Measurements from ENCODE around the gene ZNF664.

The ZNF664 gene

GRCh38 chr12:124035163-124035562 is 62.1 kb downstream of the ZNF664 start:
- no CpG with 5 or more reads among the region's 2 CpGs for WGBS (ENCODE audit: extremely low coverage, insufficient coverage, insufficient read length)

GRCh38 chr12:124036171-124036598 is 63.2 kb downstream of the ZNF664 start:
- Histone ChIP-seq H3K79me1 (ENCODE audit: low read length) (peaks cover 2% of the 10 kb centered on the region), H3K9ac (ENCODE audit: low read length) (no peak overlapping the region), H2BK5ac (ENCODE audit: low read depth, low read length, poor library complexity) (no peak overlapping the region), H4K12ac (ENCODE audit: low read depth, low read length) (no peak overlapping the region), H3K18ac (ENCODE audit: low read length) (no peak overlapping the region), H2BK12ac (ENCODE audit: low read length) (no peak overlapping the region), H3K4me3 (ENCODE audit: low read depth, low read length) (no peak overlapping the region), H2AK5ac (ENCODE audit: low read length) (no peak overlapping the region), H3K4ac (ENCODE audit: low read depth, low read length) (no peak overlapping the region), H3K27me3 (ENCODE audit: insufficient read depth, low read length) (no peaks in the 10 kb centered on the region), H3K14ac (ENCODE audit: low read length) (no peak overlapping the region), H3K9me3 (ENCODE audit: insufficient read depth, low read depth, low read length) (no peaks in the 10 kb centered on the region), H2AFZ (ENCODE audit: insufficient read depth, low read length, poor library complexity) (no peak overlapping the region), H3K4me1 (ENCODE audit: control insufficient read depth in 1 of 2, insufficient read depth in 2 of 2, low read length in 2 of 2) (peaks cover 0 to 3% of the 10 kb centered on the region in 2 experiments), H3K4me2 (ENCODE audit: low read length) (no peak overlapping the region), H4K8ac (ENCODE audit: low read depth, low read length) (no peak overlapping the region), H3K23ac (ENCODE audit: low read length) (no peak overlapping the region), H3K36me3 (ENCODE audit: control insufficient read depth in 1 of 2, insufficient read depth in 2 of 2, low read length in 2 of 2) (no peaks in the 10 kb centered on the region), H4K91ac (ENCODE audit: low read depth, low read length) (no peak overlapping the region), H3K79me2 (ENCODE audit: control insufficient read depth, insufficient read depth, low read length, poor library complexity) (no peaks in the 10 kb centered on the region), H3K27ac (ENCODE audit: low read depth, low read length) (no peak overlapping the region), H2BK120ac (ENCODE audit: insufficient read depth, low read length, poor library complexity) (no peak overlapping the region)
- DNase-seq, result no peak
- WGBS (ENCODE audit: extremely low coverage, insufficient coverage, insufficient read length), result no CpG with 5 or more reads among the region's 7 CpGs

More at GRCh38 chr12:124035163-124035562, 62.1 kb downstream of the ZNF664 start:
- Histone ChIP-seq H3K27ac (ENCODE audit: low read depth, low read length) (no peak overlapping the region), H3K79me2 (ENCODE audit: control insufficient read depth, insufficient read depth, low read length, poor library complexity) (no peaks in the 10 kb centered on the region), H3K4ac (ENCODE audit: low read depth, low read length) (no peak overlapping the region), H4K12ac (ENCODE audit: low read depth, low read length) (no peak overlapping the region), H3K27me3 (ENCODE audit: insufficient read depth, low read length) (no peaks in the 10 kb centered on the region), H3K4me1 (ENCODE audit: control insufficient read depth in 1 of 2, insufficient read depth in 2 of 2, low read length in 2 of 2) (peaks cover 0 to 4% of the 10 kb centered on the region in 2 experiments), H2BK5ac (ENCODE audit: low read depth, low read length, poor library complexity) (no peak overlapping the region), H2AK5ac (ENCODE audit: low read length) (no peak overlapping the region), H4K91ac (ENCODE audit: low read depth, low read length) (no peak overlapping the region), H2AFZ (ENCODE audit: insufficient read depth, low read length, poor library complexity) (no peak overlapping the region), H3K18ac (ENCODE audit: low read length) (no peak overlapping the region), H3K23ac (ENCODE audit: low read length) (no peak overlapping the region), H3K9me3 (ENCODE audit: insufficient read depth, low read depth, low read length) (no peaks in the 10 kb centered on the region), H2BK120ac (ENCODE audit: insufficient read depth, low read length, poor library complexity) (no peak overlapping the region), H3K9ac (ENCODE audit: low read length) (no peak overlapping the region), H3K14ac (ENCODE audit: low read length) (no peak overlapping the region), H3K36me3 (ENCODE audit: control insufficient read depth in 1 of 2, insufficient read depth in 2 of 2, low read length in 2 of 2) (no peaks in the 10 kb centered on the region), H4K8ac (ENCODE audit: low read depth, low read length) (no peak overlapping the region), H3K4me2 (ENCODE audit: low read length) (no peak overlapping the region), H2BK12ac (ENCODE audit: low read length) (no peak overlapping the region), H3K4me3 (ENCODE audit: low read depth, low read length) (no peak overlapping the region), H3K79me1 (ENCODE audit: low read length) (peaks cover 2% of the 10 kb centered on the region)
- DNase-seq, result no peak

GRCh38 chr12:124036657-124037109 is 63.7 kb downstream of the ZNF664 start:
- WGBS (ENCODE audit: extremely low coverage, insufficient coverage, insufficient read length), result no CpG with 5 or more reads among the region's 6 CpGs

GRCh38 chr12:124037331-124037730 is 64.3 kb downstream of the ZNF664 start:
- Histone ChIP-seq H3K9ac (ENCODE audit: low read length) (no peak overlapping the region), H2AFZ (ENCODE audit: insufficient read depth, low read length, poor library complexity) (no peak overlapping the region), H3K4me2 (ENCODE audit: low read length) (no peak overlapping the region), H3K27ac (ENCODE audit: low read depth, low read length) (no peak overlapping the region), H4K91ac (ENCODE audit: low read depth, low read length) (no peak overlapping the region), H2BK12ac (ENCODE audit: low read length) (no peak overlapping the region), H3K36me3 (ENCODE audit: control insufficient read depth in 1 of 2, insufficient read depth in 2 of 2, low read length in 2 of 2) (no peaks in the 10 kb centered on the region), H3K4ac (ENCODE audit: low read depth, low read length) (no peak overlapping the region), H3K79me2 (ENCODE audit: control insufficient read depth, insufficient read depth, low read length, poor library complexity) (no peaks in the 10 kb centered on the region), H2BK120ac (ENCODE audit: insufficient read depth, low read length, poor library complexity) (no peak overlapping the region), H3K9me3 (ENCODE audit: insufficient read depth, low read depth, low read length) (peaks cover 4% of the 10 kb centered on the region), H3K23ac (ENCODE audit: low read length) (no peak overlapping the region), H4K12ac (ENCODE audit: low read depth, low read length) (no peak overlapping the region), H3K18ac (ENCODE audit: low read length) (no peak overlapping the region), H3K14ac (ENCODE audit: low read length) (no peak overlapping the region), H4K8ac (ENCODE audit: low read depth, low read length) (no peak overlapping the region), H3K4me3 (ENCODE audit: low read depth, low read length) (no peak overlapping the region), H2BK5ac (ENCODE audit: low read depth, low read length, poor library complexity) (no peak overlapping the region), H2AK5ac (ENCODE audit: low read length) (no peak overlapping the region), H3K27me3 (ENCODE audit: insufficient read depth, low read length) (no peaks in the 10 kb centered on the region), H3K4me1 (ENCODE audit: control insufficient read depth in 1 of 2, insufficient read depth in 2 of 2, low read length in 2 of 2) (peaks cover 4 to 9% of the 10 kb centered on the region in 2 experiments), H3K79me1 (ENCODE audit: low read length) (no peaks in the 10 kb centered on the region)
- no peak for DNase-seq
- WGBS (ENCODE audit: extremely low coverage, insufficient coverage, insufficient read length), result no CpG with 5 or more reads among the region's 1 CpG

More at GRCh38 chr12:124036657-124037109, 63.7 kb downstream of the ZNF664 start:
- Histone ChIP-seq H3K4me2 (ENCODE audit: low read length) (no peak overlapping the region), H2AFZ (ENCODE audit: insufficient read depth, low read length, poor library complexity) (no peak overlapping the region), H3K14ac (ENCODE audit: low read length) (no peak overlapping the region), H2BK12ac (ENCODE audit: low read length) (no peak overlapping the region), H3K79me1 (ENCODE audit: low read length) (no peaks in the 10 kb centered on the region), H4K91ac (ENCODE audit: low read depth, low read length) (no peak overlapping the region), H2BK5ac (ENCODE audit: low read depth, low read length, poor library complexity) (no peak overlapping the region), H3K9ac (ENCODE audit: low read length) (no peak overlapping the region), H3K27me3 (ENCODE audit: insufficient read depth, low read length) (no peaks in the 10 kb centered on the region), H2AK5ac (ENCODE audit: low read length) (no peak overlapping the region), H3K79me2 (ENCODE audit: control insufficient read depth, insufficient read depth, low read length, poor library complexity) (no peaks in the 10 kb centered on the region), H4K8ac (ENCODE audit: low read depth, low read length) (no peak overlapping the region), H3K23ac (ENCODE audit: low read length) (no peak overlapping the region), H3K9me3 (ENCODE audit: insufficient read depth, low read depth, low read length) (no peaks in the 10 kb centered on the region), H3K27ac (ENCODE audit: low read depth, low read length) (no peak overlapping the region), H2BK120ac (ENCODE audit: insufficient read depth, low read length, poor library complexity) (no peak overlapping the region), H3K4ac (ENCODE audit: low read depth, low read length) (no peak overlapping the region), H3K18ac (ENCODE audit: low read length) (no peak overlapping the region), H4K12ac (ENCODE audit: low read depth, low read length) (no peak overlapping the region), H3K4me1 (ENCODE audit: control insufficient read depth in 1 of 2, insufficient read depth in 2 of 2, low read length in 2 of 2) (peaks cover 3 to 4% of the 10 kb centered on the region in 2 experiments), H3K36me3 (ENCODE audit: control insufficient read depth in 1 of 2, insufficient read depth in 2 of 2, low read length in 2 of 2) (no peaks in the 10 kb centered on the region), H3K4me3 (ENCODE audit: low read depth, low read length) (no peak overlapping the region)
- peak; percentile 19 to 66 for DNase-seq
